ENCODE measurements around the gene MED31.

Gene MED31

GRCh38 chr17:6654841-6655731 lies 3.7 kb upstream of the MED31 start:
- no peak for DNase-seq

- no peak for DNase-seq
Measured at GRCh38 chr17:6651919-6652452, 581 bp upstream of the MED31 start.

DNA sequence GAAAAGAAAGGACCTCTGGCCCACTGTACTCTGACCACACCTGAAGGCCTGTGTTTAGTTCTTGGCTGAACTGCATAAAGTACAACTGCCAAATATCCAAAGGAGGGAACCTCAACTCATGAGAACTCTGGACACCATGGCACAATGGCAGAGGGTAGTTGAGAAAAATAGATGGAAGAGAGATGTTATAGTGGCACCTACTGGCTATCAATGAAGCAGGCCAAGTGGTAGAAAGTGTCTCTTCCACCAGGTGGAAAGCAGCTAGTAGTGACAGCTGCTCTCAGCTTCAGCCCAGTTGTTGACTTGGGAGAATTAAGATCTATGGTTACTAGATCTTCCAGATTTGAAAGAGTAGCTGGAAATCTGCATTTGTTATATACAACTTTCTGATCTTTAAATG lies 3.2 kb downstream of the MED31 start:
- no peak for DNase-seq

GRCh38 chr17:6643451-6644125 lies 7.8 kb downstream of the MED31 start:
- no peak for DNase-seq

GRCh38 chr17:6642592-6642991 lies 8.8 kb downstream of the MED31 start:
- no peak for DNase-seq

DNA sequence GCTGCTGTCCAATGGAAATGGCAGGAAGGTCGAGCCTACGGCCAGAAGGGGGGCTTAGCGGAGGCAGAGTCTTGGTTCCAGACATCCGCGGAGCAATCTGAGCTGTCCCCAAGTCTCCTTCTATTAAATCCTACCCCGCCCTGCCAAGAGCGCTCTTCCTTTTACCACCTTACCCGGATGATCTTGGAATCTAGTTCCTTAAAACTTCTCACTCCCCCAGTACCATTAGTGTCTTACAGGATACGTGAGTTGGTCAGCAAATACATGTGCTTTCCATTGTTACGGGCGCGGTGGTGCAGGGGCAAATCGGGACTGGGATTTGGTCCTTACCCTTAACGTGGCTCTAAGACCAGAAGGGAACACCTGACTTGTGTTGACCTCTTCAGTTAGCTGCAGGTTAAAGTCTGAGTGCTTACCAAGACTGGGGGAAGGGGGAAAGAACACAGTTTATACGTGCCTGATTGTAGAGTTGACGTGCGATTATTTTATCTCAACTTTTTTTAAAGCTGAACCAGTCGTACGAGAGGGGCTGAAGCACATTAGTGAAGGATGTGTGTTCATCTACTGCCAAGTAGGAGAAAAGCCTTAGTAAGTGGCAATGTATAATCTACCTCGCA lies 10.1 kb downstream of the MED31 start:
- no peak for DNase-seq

DNA sequence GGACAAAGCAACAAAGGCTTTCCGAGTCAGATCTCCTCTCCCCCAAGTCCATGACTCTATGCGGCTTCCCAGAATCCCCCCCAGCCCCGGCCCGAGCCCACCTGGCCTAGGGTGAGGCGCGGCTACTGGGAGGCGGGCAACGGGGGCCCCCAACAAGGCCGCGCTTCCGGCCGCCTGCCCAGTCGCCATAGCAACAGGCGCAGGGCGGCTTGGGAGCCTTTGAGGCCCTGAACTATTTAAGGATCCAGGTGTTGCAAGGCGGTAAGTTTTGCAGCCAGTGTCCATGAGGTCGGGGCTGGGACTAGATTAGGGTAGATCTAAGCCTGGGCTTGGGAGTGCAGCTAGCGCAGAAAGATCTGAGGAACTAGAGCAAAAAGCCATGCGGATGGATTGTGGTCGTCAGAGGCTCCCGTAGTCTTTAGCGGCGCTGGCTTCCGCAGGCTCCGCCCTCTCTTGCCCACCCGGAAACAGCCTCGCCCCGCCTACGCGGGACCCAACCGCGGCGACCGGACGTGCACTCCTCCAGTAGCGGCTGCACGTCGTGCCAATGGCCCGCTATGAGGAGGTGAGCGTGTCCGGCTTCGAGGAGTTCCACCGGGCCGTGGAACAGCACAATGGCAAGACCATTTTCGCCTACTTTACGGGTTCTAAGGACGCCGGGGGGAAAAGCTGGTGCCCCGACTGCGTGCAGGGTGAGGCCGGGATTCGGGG lies 10.7 kb downstream of the MED31 start, which contains the start of the genes KIAA0753 and TXNDC17:
Gene KIAA0753, minus strand, starts transcription at position 176 of the 711 bp plus-strand sequence. CDS start 5,608 bp downstream, outside the sequence.
Gene TXNDC17, plus strand, starts transcription at position 525 of the 711 bp plus-strand sequence. Its CDS starts 23 bp downstream, at position 548.
- DNase-seq = peak; percentile 79

DNA sequence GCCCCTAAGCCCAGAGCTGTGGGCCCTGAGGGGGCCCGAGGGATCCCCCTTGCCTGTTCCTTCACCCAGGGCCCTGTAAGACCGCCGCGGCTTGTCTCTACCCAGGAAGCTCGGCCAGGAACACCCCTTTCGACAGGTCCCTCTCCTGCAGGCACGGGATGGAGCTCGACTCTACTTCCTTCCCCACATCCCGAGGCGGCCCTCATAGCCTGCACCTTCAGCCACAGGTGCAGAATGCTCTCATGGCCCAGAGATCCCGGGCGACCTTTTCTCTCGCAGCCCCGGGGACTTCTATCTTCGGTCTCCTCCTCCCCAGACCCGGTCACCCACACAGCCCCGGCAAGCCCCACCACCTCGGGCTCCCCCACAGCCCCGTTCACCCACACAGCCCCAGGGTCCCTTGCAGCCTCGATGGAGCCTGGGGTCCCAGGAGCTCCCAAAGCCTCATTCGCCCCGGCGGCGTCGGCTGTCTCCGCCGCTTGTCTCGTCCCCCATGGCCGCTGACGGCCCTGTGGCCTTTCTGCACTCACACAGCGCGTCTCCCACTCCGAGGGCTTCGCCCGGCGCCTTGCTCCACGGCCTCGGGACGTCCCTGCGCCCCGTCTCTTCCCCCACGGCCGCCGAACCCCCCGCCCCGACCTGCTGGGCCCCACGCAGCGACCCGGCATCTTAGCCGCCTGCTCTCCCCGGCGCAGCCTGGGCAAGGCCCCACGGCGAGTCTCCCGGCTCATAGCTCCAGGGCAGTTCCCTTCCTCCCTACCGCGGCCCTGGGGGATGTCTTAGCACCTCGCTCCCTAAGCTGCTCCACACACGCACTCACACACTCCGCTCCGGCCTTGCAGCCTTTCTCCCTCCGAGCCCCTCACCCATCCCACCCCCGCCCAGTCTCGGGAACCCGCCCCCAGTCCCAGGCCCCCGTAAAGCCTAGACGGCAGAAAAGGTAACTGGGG lies 11.5 kb downstream of the MED31 start:
- no peak for DNase-seq

DNA sequence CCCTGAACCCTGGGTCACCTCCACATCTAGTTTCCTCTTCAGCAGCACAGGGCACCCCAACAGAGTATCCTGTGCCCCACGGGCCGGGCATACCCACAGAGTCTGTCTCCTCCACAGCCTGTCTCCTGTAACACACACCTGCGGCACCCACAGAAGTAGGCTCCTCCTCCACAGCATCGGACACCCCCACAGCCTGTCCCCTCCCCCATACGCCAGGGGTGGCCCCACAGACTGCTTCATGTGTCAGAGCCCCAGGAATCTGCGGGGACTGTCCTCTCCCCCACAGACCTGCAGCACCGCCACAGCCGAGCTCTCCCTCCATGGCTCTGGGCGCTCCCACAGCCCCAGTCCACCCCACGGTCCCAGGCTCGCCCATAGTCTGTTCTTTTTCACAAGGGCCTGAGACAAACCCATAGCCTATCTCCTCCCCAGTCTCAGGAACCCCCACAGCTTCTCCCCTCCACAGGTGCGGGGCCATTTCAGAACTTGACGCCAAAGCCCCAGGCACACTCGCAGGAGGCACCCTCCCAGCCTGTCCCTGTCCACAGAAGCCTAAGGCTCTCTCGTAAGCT lies 12.3 kb downstream of the MED31 start:
- DNase-seq = no peak

- DNase-seq = no peak
Measured at GRCh38 chr17:6638046-6638908, 13.1 kb downstream of the MED31 start.

GRCh38 chr17:6637458-6637840 lies 14.0 kb downstream of the MED31 start:
- no peak for DNase-seq

- no peak for DNase-seq
Measured at GRCh38 chr17:6636616-6637457, 14.6 kb downstream of the MED31 start.

GRCh38 chr17:6636105-6636504 lies 15.3 kb downstream of the MED31 start:
- DNase-seq = no peak

DNA sequence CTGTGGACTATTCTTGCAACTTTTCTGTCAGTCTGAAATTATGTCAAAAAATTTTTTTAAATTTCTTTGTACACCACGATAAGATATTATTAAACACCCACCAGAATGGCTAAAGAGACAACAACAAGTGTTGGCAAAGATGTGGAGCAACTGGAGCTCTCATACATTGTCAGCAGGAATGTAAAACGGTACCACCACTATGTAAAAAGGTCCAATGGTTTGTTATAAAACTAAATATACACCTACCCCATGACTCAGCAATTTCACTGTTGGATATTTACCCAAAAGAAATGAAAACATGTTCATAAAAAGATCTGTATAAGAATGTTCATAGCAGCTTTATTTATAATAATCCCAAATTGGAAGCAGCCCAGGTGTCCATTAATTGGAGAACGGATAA lies 18.1 kb downstream of the MED31 start:
- DNase-seq = no peak

GRCh38 chr17:6632530-6632929 lies 18.9 kb downstream of the MED31 start:
- no peak for DNase-seq

GRCh38 chr17:6630390-6630789 lies 21.0 kb downstream of the MED31 start:
- no peak for DNase-seq

- no peak for DNase-seq
Measured at GRCh38 chr17:6627019-6627418, 24.4 kb downstream of the MED31 start.

DNA sequence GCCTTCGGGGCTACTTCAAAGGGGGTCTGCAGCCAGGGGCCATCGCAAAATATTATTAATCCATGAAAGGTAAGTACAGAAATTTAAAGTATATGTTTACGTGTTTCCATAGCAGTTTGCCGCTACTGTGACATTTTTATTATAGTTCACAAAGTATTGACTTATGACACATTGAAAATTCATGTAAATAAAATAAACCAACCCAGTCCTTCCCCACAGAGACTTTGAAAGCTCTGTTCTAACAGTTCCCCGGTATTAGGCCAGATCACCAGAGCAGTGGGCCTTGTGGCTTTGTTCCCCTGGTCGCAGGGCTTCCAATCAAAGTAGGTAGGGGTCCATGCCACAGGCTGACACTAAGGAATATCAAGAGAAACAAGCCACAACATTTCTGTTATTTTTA lies 24.8 kb downstream of the MED31 start:
- DNase-seq = no peak

DNA sequence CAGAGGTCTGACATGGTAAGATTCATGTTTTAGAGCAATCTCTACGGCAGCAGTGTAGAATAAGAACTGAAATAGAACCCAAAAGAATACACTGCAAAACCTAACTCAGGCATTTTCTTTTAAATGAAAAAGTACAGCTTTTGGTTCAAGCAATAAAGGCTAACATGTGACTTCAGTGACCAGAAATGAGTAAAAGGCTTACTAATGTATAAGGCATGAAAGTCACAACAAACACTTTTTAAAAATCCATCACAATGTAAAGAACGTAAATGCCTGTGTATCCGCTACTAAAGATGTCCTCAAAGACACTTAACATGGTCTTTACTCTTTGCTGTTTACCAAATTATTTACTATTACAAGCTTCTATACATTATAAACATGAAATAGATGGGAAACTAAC lies 27.5 kb downstream of the MED31 start:
- no peak for DNase-seq

All from NCI-H1436 treated with DMSO at 0.1 percent for 48 hours (cell line).